ENCODE data around the gene COQ5. TPM values are rescaled to one million over a fixed set of nuclear protein-coding genes. Genes with fewer than 3 reads are reported as not detected.
"Not testable (repeated sequence)": the region's sequence is repeated elsewhere in the genome, so short reads cannot be mapped to it uniquely, and the experiment has no call there.

Gene COQ5
- total RNA-seq, 2 experiments from 2014 or later = 34.4 to 35.5 TPM

DNA sequence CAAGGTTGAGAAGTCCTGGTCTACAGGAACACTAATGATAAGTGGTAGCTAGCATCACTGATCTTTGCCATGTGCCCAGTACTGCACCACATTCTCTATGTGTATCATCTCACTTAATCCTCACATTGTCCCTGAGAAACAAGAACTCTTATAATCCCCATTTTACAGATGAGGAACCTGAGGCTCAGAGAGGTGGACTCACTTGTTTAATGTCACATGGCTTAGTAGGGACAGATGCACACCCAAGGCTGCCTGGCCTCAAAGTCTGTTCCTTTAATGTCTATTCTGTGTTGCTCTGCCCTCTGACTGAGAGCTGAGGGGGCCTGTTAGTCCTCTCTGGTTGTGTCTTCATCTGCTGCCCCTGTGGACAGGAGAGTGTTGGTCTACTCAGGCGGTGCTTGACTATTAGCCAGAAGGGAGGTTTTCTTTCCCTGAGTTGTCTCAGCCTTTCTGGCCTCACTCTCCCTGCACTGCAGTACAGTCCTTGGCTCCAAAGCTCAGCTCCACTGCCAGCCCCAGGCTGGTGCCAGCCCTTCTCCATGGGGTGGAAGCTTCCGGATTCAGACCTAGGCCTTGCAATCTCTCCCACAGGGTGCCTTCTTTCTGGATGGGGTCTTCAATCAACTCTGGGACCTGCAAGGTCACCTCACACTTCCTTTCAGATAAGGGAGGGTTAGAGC is 38.0 kb downstream of the COQ5 start:
- no peaks in the 10 kb centered on the region for H3K9me3 Mint-ChIP-seq
- CTCF ChIA-PET = interaction anchor here (1.5 to 1.6 kb wide), 2 partner anchors 10 to 51 kb away, joined by 4 read pairs; no protein-coding TSS in a partner anchor
- H3K27me3 Mint-ChIP-seq = no peaks in the 10 kb centered on the region

GRCh38 chr12:120490325-120490724 is 38.6 kb downstream of the COQ5 start:
- peaks cover 6% of the 10 kb centered on the region for H3K4me1 Mint-ChIP-seq (ENCODE audit: low read depth)
- intact Hi-C loops (cut with micrococcal nuclease) = no loop called here
- no peak for DNase-seq
- ChIA-PET CTCF (interaction anchor here (1.6 kb wide), 1 partner anchor 10 kb away, joined by 4 read pairs; no protein-coding TSS in a partner anchor), POLR2A (interaction anchor here (2.1 kb wide), 1 partner anchor 20 kb away, joined by 8 read pairs; the partner anchor contains the start of gene SRSF9)
- no peaks in the 10 kb centered on the region for H3K36me3 Mint-ChIP-seq (ENCODE audit: low read depth)
- TF ChIP-seq, protein P1, sequence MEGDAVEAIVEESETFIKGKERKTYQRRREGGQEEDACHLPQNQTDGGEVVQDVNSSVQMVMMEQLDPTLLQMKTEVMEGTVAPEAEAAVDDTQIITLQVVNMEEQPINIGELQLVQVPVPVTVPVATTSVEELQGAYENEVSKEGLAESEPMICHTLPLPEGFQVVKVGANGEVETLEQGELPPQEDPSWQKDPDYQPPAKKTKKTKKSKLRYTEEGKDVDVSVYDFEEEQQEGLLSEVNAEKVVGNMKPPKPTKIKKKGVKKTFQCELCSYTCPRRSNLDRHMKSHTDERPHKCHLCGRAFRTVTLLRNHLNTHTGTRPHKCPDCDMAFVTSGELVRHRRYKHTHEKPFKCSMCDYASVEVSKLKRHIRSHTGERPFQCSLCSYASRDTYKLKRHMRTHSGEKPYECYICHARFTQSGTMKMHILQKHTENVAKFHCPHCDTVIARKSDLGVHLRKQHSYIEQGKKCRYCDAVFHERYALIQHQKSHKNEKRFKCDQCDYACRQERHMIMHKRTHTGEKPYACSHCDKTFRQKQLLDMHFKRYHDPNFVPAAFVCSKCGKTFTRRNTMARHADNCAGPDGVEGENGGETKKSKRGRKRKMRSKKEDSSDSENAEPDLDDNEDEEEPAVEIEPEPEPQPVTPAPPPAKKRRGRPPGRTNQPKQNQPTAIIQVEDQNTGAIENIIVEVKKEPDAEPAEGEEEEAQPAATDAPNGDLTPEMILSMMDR (IDR thresholded peaks at IDR 0.05) = no peak
- H3K9me3 Mint-ChIP-seq = no peaks in the 10 kb centered on the region
- no peaks in the 10 kb centered on the region for H3K27me3 Mint-ChIP-seq
- no peak overlapping the region for H3K27ac Mint-ChIP-seq
- no peak for ATAC-seq
- H3K4me3 Mint-ChIP-seq = no peak overlapping the region

More for the DNA sequence above, 38.0 kb downstream of the COQ5 start:
- no peak for DNase-seq
- no peak overlapping the region for H3K27ac Mint-ChIP-seq
- TF ChIP-seq, protein P1 (IDR thresholded peaks at IDR 0.05) = no peak
- intact Hi-C loops (cut with micrococcal nuclease) = no loop called here
- H3K4me1 Mint-ChIP-seq (ENCODE audit: low read depth) = peaks cover 7% of the 10 kb centered on the region
- no peak overlapping the region for H3K4me3 Mint-ChIP-seq
- no peaks in the 10 kb centered on the region for H3K36me3 Mint-ChIP-seq (ENCODE audit: low read depth)
- no peak for ATAC-seq
- POLR2A ChIA-PET = interaction anchor here (0.9 to 1.1 kb wide), 3 partner anchors 11 to 140 kb away, joined by 3 read pairs; no protein-coding TSS in a partner anchor

- ATAC-seq = no peak
- no peak for DNase-seq
- no peaks in the 10 kb centered on the region for H3K4me1 Mint-ChIP-seq (ENCODE audit: low read depth)
- intact Hi-C loops (cut with micrococcal nuclease) = no loop called here
- H3K27ac Mint-ChIP-seq = no peak overlapping the region
- H3K9me3 Mint-ChIP-seq = no peaks in the 10 kb centered on the region
- no peaks in the 10 kb centered on the region for H3K36me3 Mint-ChIP-seq (ENCODE audit: low read depth)
- TF ChIP-seq, protein P1 (IDR thresholded peaks at IDR 0.05) = no peak
- H3K27me3 Mint-ChIP-seq = no peaks in the 10 kb centered on the region
- CTCF ChIA-PET = no interaction called here
- H3K4me3 Mint-ChIP-seq = no peak overlapping the region
- POLR2A ChIA-PET = interaction anchor here (0.5 to 2.1 kb wide), 3 partner anchors 19 to 129 kb away, joined by 3 to 8 read pairs (median 3); partner anchors contain the start of gene SRSF9
These were observed 39.9 kb downstream of the COQ5 start for GRCh38 chr12:120489018-120489417.

DNA sequence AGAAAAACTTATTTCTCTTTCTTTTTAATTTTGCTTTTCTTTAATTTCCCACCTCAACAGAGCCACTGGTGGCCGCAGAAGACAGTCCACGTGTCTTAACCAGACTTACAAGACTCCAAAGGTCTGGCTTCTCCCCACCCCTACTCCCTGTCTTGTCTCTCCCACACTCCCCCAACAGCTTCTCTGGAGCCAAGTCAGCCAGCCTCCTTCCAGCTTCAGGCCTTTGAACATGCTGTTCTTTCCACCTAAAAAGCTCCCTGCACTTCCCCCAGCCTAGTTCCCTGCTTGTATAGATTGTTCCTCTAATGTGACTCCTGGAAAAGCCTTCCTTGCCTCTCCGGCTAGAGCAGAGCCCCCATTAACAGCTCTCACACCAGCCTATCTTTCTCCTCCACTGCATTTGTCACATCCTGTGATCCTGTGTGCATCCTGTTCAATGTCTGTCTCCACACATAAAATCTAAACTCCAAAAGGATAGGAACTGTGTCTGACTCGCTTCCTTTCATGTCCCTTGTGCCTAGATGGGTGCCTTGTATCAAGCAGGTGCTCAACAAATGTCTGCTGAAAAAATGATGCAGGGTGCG is 40.8 kb downstream of the COQ5 start:
- Mint-ChIP-seq H3K9me3 (no peaks in the 10 kb centered on the region), H3K27ac (no peak overlapping the region), H3K27me3 (no peaks in the 10 kb centered on the region), H3K4me3 (no peak overlapping the region), H3K36me3 (ENCODE audit: low read depth) (no peaks in the 10 kb centered on the region), H3K4me1 (ENCODE audit: low read depth) (no peaks in the 10 kb centered on the region)
- intact Hi-C loops (cut with micrococcal nuclease) = no loop called here
- ChIA-PET POLR2A (interaction anchor here (0.5 to 2.1 kb wide), 2 partner anchors 18 to 128 kb away, joined by 3 to 8 read pairs; partner anchors contain the start of gene SRSF9), CTCF (no interaction called here)
- ATAC-seq (no peak), DNase-seq (no peak)
- TF ChIP-seq, protein P1 (IDR thresholded peaks at IDR 0.05) = no peak

- H3K36me3 Mint-ChIP-seq (ENCODE audit: low read depth); H3K4me3 Mint-ChIP-seq; H3K4me1 Mint-ChIP-seq (ENCODE audit: low read depth); H3K9me3 Mint-ChIP-seq; H3K27ac Mint-ChIP-seq; CTCF ChIA-PET; H3K27me3 Mint-ChIP-seq; intact Hi-C loops (cut with micrococcal nuclease); ATAC-seq; DNase-seq: not testable (repeated sequence)
- POLR2A ChIA-PET = interaction anchor here (0.7 kb wide), 1 partner anchor 8 kb away, joined by 3 read pairs; the partner anchor contains the start of gene DYNLL1
These were observed 41.4 kb downstream of the COQ5 start for GRCh38 chr12:120487552-120487951.

Data from activated CD8-positive, alpha-beta T cell treated with anti-CD3 and anti-CD28 coated beads for 36 hours (primary cell).